H54 (cell line): ENCODE results near the gene PTTG2.
"Not testable (repeated sequence)": the region's sequence is repeated elsewhere in the genome, so short reads cannot be mapped to it uniquely, and the experiment has no call there.

Source experiments
- DNase-seq: peaks from one replicate; pipeline ENCODE4 v3.0.0; 2011; ENCODE audit warnings: low spot score, mixed read lengths; ENCODE audit not compliant: insufficient read length
- FAIRE-seq: peaks from 3 replicates; lab custom pipeline; 2011; peaks lifted over from hg19 to GRCh38; lab: Jason Lieb, UNC
- POLR2A ChIP-seq: IDR thresholded peaks from 2 replicates; pipeline ENCODE4 v1.6.1; 2011; ENCODE audit warnings: low read depth, mild to moderate bottlenecking, low read length

Gene PTTG2

GRCh38 chr4:37971202-37971601 lies 11.0 kb downstream of the PTTG2 start:
- DNase-seq (no peak), FAIRE-seq (no peak)
- no peak for TF ChIP-seq POLR2A

- no peak for FAIRE-seq
- DNase-seq = no peak
- no peak for TF ChIP-seq POLR2A
These were observed 13.2 kb downstream of the PTTG2 start for GRCh38 chr4:37973441-37973840.

GRCh38 chr4:37975321-37975822 lies 15.2 kb downstream of the PTTG2 start:
- DNase-seq, FAIRE-seq: not testable (repeated sequence)

- FAIRE-seq (no peak), DNase-seq (no peak)
- no peak for TF ChIP-seq POLR2A
These were observed 16.3 kb downstream of the PTTG2 start for GRCh38 chr4:37976507-37976906.

GRCh38 chr4:37976991-37977470 lies 16.8 kb downstream of the PTTG2 start:
- TF ChIP-seq POLR2A = no peak
- no peak for FAIRE-seq

GRCh38 chr4:37977471-37978247 lies 17.5 kb downstream of the PTTG2 start:
- FAIRE-seq = no peak
- TF ChIP-seq POLR2A = no peak; the same call in 1 of the 2 replicates
- peak; percentile 28 for DNase-seq

More at GRCh38 chr4:37976991-37977470, 16.8 kb downstream of the PTTG2 start:
- peak; percentile 52 for DNase-seq

- DNase-seq = no peak
- no peak for FAIRE-seq
- TF ChIP-seq POLR2A = no peak
These were observed 18.2 kb downstream of the PTTG2 start for GRCh38 chr4:37978248-37978924.

- DNase-seq = no peak
- FAIRE-seq = no peak
- TF ChIP-seq POLR2A = no peak
These were observed 20.0 kb downstream of the PTTG2 start for GRCh38 chr4:37980246-37980645.

- no peak for FAIRE-seq
- no peak for TF ChIP-seq POLR2A
- DNase-seq = no peak
These were observed 21.2 kb downstream of the PTTG2 start for GRCh38 chr4:37981425-37981824.

GRCh38 chr4:37981844-37982720 lies 21.9 kb downstream of the PTTG2 start:
- DNase-seq (no peak), FAIRE-seq (no peak)
- no peak for TF ChIP-seq POLR2A

GRCh38 chr4:37982736-37983135 lies 22.5 kb downstream of the PTTG2 start:
- TF ChIP-seq POLR2A = no peak
- FAIRE-seq (no peak), DNase-seq (no peak)

GRCh38 chr4:37983951-37984350 lies 23.8 kb downstream of the PTTG2 start:
- FAIRE-seq (no peak), DNase-seq (no peak)
- TF ChIP-seq POLR2A = no peak

GRCh38 chr4:37985730-37986275 lies 25.6 kb downstream of the PTTG2 start:
- FAIRE-seq (no peak), DNase-seq (no peak)
- TF ChIP-seq POLR2A = no peak
